CD4-positive, alpha-beta T cell treated with Interferon alpha-2 for 1 hour (primary cell): ENCODE measurements around the gene LUZP1.
A peak's percentile ranks its signal among the peaks of the same experiment; 100 is the strongest.

Experiments
- DNase-seq, 2 donors: peaks; one replicate each; pipeline ENCODE4 v3.0.0-alpha.2; 2020 to 2022

The LUZP1 gene

GRCh38 chr1:23188434-23188884 is 19.8 kb upstream of the LUZP1 start:
- DNase-seq = no peak

- no peak for DNase-seq
Observed at GRCh38 chr1:23187637-23188036, 19.0 kb upstream of the LUZP1 start.

- DNase-seq = no peak
Observed at GRCh38 chr1:23185381-23185780, 16.7 kb upstream of the LUZP1 start.

- DNase-seq = peak; percentile 30 to 67
Observed at GRCh38 chr1:23184212-23184934, 15.7 kb upstream of the LUZP1 start.

- no peak for DNase-seq
Observed at GRCh38 chr1:23179862-23180261, 11.2 kb upstream of the LUZP1 start.

- no peak for DNase-seq
Observed at GRCh38 chr1:23178950-23179349, 10.3 kb upstream of the LUZP1 start.

GRCh38 chr1:23178414-23178813 is 9.8 kb upstream of the LUZP1 start:
- no peak for DNase-seq

- DNase-seq = peak; percentile 47 to 55
Observed at GRCh38 chr1:23177438-23178380, 9.1 kb upstream of the LUZP1 start.

GRCh38 chr1:23177031-23177430 is 8.4 kb upstream of the LUZP1 start:
- DNase-seq = no peak

- DNase-seq = no peak
Observed at GRCh38 chr1:23174426-23175110, 5.9 kb upstream of the LUZP1 start.

GRCh38 chr1:23171181-23171755 is 2.6 kb upstream of the LUZP1 start:
- DNase-seq = no peak

- DNase-seq = peak; percentile 21 to 37
Observed at GRCh38 chr1:23169727-23170335, 1.2 kb upstream of the LUZP1 start.

- no peak for DNase-seq
Observed at GRCh38 chr1:23169195-23169575, 529 bp upstream of the LUZP1 start.

- DNase-seq = peak in 1 of 2 donors; percentile 43
Observed at GRCh38 chr1:23168079-23168444, 594 bp downstream of the LUZP1 start.

GRCh38 chr1:23167353-23168078 is 1.1 kb downstream of the LUZP1 start:
- peak in 1 of 2 donors; percentile 45 for DNase-seq

- no peak for DNase-seq
Observed at GRCh38 chr1:23166854-23167253, 1.8 kb downstream of the LUZP1 start.

GRCh38 chr1:23163395-23163794 is 5.3 kb downstream of the LUZP1 start:
- no peak for DNase-seq

GRCh38 chr1:23159963-23160877 is 8.4 kb downstream of the LUZP1 start:
- no peak for DNase-seq

- DNase-seq = no peak
Observed at GRCh38 chr1:23156940-23157339, 11.7 kb downstream of the LUZP1 start.

GRCh38 chr1:23152966-23153684 is 15.5 kb downstream of the LUZP1 start:
- no peak for DNase-seq
